Colon (tissue), 2 donors: ENCODE measurements around the gene APP.
"Not testable (repeated sequence)": the region's sequence is repeated elsewhere in the genome, so short reads cannot be mapped to it uniquely, and the experiment has no call there.

Source experiments
- FAIRE-seq: peaks from 2 replicates; lab custom pipeline; 2012; peaks lifted over from hg19 to GRCh38; lab: Jason Lieb, UNC
- donor health status: control.
- donor health status: control.

The APP gene

GRCh38 chr21:26060335-26061115 is 110.0 kb downstream of the APP start:
- no peak for FAIRE-seq

- no peak for FAIRE-seq
Observed at GRCh38 chr21:26057477-26058170, 112.9 kb downstream of the APP start.

- FAIRE-seq, result no peak
Observed at GRCh38 chr21:26055841-26056264, 114.7 kb downstream of the APP start.

- no peak for FAIRE-seq
Observed at GRCh38 chr21:26055010-26055409, 115.6 kb downstream of the APP start.

GRCh38 chr21:26052057-26052456 is 118.5 kb downstream of the APP start:
- FAIRE-seq, result no peak

- no peak for FAIRE-seq
Observed at GRCh38 chr21:26050857-26051256, 119.7 kb downstream of the APP start.

- no peak for FAIRE-seq
Observed at GRCh38 chr21:26049803-26050202, 120.8 kb downstream of the APP start.

- FAIRE-seq, result no peak
Observed at GRCh38 chr21:26047279-26047967, 123.1 kb downstream of the APP start.

GRCh38 chr21:26043891-26044290 is 126.7 kb downstream of the APP start:
- FAIRE-seq, result no peak

- no peak for FAIRE-seq
Observed at GRCh38 chr21:26042181-26042876, 128.2 kb downstream of the APP start.

GRCh38 chr21:26041431-26042180 is 129.0 kb downstream of the APP start:
- FAIRE-seq, result no peak

GRCh38 chr21:26036916-26037315 is 133.7 kb downstream of the APP start:
- FAIRE-seq, result no peak

GRCh38 chr21:26032263-26032662 is 138.3 kb downstream of the APP start:
- FAIRE-seq, result no peak

- no peak for FAIRE-seq
Observed at GRCh38 chr21:26028183-26028582, 142.4 kb downstream of the APP start.

GRCh38 chr21:26027696-26028095 is 142.9 kb downstream of the APP start:
- no peak for FAIRE-seq

GRCh38 chr21:26025536-26026512 is 144.7 kb downstream of the APP start:
- FAIRE-seq, result no peak

- not testable (repeated sequence) for FAIRE-seq
Observed at GRCh38 chr21:26023406-26023805, 147.2 kb downstream of the APP start.

GRCh38 chr21:26022598-26023337 is 147.8 kb downstream of the APP start:
- FAIRE-seq, result peak; percentile 10

- no peak for FAIRE-seq
Observed at GRCh38 chr21:26020510-26020909, 150.1 kb downstream of the APP start.

- FAIRE-seq, result no peak
Observed at GRCh38 chr21:26020081-26020480, 150.5 kb downstream of the APP start.
